GM19239 (cell line): ENCODE results near the gene PI4K2B.
"Not testable (repeated sequence)": the region's sequence is repeated elsewhere in the genome, so short reads cannot be mapped to it uniquely, and the experiment has no call there.

Experiments used
- DNase-seq: peaks from one replicate; pipeline ENCODE4 v3.0.0; 2011; ENCODE audit warnings: low spot score; ENCODE audit not compliant: insufficient read length
- FAIRE-seq: peaks from 2 replicates; lab custom pipeline; 2011; peaks lifted over from hg19 to GRCh38; lab: Jason Lieb, UNC

The PI4K2B gene

DNA sequence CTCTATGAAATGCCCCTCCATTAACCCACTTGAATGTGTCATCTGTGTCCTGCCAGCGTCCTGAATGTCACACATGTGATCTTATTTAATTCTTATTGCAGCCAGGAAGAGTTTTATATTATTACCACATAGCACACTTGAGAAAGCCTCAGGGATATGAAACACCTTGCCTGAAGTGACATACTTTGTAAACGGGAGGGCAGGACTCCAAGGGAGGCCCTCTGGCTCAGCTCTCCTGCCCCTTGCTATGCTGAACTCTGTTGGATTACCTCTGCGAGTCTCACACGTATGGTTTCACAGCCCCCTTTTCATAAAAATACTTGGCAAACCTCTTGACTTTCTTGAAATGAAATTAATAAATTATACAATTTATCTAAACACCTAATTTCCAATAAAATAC lies 67.6 kb downstream of the PI4K2B start:
- DNase-seq (no peak), FAIRE-seq (no peak)

- FAIRE-seq, result no peak
- DNase-seq, result no peak
Observed at GRCh38 chr4:25302626-25303025, 68.8 kb downstream of the PI4K2B start.

- no peak for DNase-seq
- no peak for FAIRE-seq
Observed at GRCh38 chr4:25303578-25303977, 69.7 kb downstream of the PI4K2B start.

- FAIRE-seq (no peak), DNase-seq (no peak)
Observed at GRCh38 chr4:25306518-25307057, 72.8 kb downstream of the PI4K2B start.

- FAIRE-seq, result no peak
- DNase-seq, result no peak
Observed at GRCh38 chr4:25307596-25307995, 73.8 kb downstream of the PI4K2B start.

DNA sequence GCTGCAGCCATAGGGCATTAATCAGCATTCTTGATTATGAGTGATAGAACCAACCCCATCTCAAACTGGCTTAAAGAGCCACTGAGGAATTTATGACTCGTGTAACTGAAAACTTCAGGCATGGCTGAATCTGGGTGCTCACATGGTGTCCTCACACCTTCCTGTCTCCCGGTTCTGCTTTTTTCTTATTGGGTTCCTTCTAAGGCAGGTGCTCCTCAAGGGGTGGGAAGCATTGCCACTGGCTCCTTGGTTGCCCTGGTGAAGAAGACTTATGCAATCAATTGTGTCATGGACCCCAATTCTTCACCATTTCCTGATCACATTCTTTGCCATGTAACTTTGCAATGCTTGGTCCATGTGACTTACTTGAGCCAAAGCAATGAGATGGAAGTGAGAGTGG lies 74.5 kb downstream of the PI4K2B start:
- DNase-seq (no peak), FAIRE-seq (no peak)

GRCh38 chr4:25308761-25309160 lies 74.9 kb downstream of the PI4K2B start:
- FAIRE-seq (no peak), DNase-seq (no peak)

DNA sequence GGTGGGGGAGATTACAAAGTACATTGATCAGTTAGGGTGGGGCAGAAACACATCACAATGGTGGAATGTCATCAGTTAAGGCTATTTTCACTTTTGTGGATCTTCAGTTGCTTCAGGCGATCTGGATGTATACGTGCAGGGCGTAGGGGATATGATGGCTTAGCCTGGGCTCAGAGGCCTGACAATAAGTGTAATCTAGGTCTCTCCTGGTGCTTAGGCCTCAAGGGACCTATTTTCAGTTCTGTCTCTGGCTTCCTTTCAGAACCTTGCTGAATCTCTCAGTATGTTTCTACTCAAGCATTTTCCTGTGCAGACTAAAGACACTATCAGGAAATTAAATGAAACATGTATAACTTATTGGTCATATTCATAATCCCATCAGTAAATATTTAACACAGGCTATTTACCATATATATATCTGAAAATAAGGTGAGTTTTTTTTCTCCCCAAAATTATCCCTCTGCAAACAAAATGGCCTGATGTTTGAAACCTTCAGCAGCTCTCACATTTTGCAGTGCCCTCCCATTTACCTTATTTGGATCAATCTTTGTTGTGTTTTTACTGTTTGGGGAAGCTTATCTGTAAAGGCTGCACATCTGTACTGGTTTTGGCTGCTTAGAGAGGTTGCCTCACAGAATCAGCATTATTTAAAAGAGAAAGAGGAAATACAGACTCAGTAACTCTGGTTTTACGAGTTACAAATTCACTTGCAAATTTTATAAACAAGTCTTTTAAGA lies 76.4 kb downstream of the PI4K2B start:
- FAIRE-seq (peak; percentile 88), DNase-seq (peak; percentile 17)

- no peak for FAIRE-seq
- DNase-seq, result no peak
Observed at GRCh38 chr4:25310803-25311166, 77.0 kb downstream of the PI4K2B start.

DNA sequence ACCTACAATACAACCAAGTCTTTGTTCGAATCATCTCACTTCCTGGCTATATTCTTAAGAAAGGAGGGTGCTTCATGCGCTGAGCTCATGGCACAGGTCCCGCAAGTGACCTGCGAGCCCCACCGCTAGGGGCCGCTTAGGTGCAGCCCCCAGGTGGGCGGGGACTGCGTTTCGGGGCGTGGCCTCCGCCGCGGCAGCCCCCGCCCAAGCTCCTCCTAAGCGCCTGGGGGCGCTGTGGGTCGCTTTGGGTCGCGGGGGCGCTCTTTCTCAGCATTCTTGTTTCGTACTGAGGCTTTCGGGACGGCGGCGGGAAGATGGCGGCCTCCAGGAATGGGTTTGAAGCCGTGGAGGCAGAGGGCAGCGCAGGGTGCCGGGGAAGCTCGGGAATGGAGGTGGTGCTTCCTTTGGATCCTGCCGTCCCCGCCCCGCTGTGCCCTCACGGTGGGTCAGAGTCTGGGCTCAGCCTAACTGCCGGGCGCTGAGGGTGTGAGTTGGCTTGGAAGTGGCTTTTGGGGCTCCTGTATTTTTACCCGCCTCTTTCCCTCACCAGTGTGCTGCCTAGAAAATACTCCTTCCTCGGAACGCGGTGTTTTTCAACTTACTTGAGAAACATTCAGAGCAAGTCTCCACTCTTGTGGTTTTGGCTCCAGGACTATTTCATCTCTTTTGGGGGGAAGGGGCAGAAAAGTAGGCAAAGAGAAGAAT lies 78.8 kb downstream of the PI4K2B start, which contains the start of gene ZCCHC4:
TSS of gene ZCCHC4 (plus strand) at position 279 of the 705 bp plus-strand sequence. CDS start at position 315, 36 bp downstream.
- FAIRE-seq (peak; percentile 82), DNase-seq (peak; percentile 57)

DNA sequence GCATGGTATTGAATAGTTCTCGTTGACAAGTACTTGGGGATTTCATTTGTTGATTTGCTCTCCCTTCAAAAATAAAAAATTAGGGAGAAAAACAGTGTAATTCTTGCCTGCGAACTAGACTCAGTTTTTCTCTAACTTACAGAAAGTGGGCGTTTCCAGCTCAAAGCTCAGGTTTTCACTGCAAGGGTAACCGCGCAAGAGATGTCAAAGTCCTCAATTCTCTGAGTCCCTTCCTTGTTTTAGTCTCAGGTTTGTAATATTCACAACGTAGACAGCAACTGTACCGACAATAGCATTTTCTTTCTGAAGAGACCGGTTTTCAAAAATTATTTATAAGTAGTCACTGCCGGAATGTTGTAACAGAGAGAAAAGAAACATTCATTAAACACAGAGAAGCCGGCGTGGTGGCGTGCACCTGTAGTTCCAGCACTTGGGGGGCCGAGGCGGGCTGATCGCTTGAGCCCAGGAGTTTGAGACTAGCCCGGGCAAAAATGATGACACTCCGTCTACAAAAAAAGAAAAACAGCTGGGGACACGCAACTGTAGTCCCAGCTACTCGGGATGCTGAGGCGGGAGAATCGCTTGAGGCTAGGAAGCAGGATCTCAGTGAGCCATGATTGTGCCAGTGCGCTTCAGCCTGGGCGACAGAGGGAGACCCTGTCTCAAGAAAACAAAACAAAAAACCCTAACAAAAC lies 79.5 kb downstream of the PI4K2B start:
- DNase-seq (no peak), FAIRE-seq (peak; percentile 53)

- FAIRE-seq (no peak), DNase-seq (no peak)
Observed at GRCh38 chr4:25320336-25320735, 86.5 kb downstream of the PI4K2B start.

DNA sequence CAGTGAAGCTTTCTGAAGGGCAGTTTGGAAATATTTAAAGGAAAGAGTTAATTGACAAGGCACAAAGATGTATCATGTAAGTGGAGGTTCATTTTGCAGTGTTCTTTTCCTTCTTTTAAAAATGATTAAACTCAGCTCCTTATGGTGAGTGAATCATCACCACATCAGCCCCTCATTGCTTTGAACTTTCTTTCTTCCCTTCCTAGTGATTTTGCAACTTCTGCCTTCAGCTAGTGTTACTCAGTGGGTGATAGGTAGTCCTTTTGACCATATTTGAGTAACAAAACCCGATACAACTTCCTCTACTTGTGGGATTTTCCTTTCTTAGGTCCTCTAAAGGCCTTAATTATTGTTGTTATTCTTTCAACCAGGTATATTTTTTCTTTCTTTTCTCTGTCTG lies 86.9 kb downstream of the PI4K2B start:
- FAIRE-seq, result no peak
- DNase-seq, result no peak

DNA sequence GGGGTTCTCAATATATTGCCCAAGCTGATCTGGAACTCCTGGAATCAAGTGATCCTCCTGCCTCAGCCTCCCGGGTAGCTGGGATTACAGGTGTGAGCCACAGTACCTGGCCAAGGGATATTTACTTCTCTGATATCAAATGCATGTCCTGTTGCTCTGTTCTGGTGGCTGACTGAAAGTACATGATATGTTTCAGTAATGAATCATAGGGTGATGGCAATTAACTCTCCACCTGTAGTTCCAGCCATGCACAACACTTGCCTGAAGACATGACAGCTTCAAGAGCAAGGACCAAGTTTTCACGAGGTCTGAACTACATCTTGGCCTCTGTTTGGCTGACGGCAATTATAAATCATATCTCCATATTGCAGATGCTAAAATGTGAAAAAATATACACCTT lies 87.9 kb downstream of the PI4K2B start:
- DNase-seq (no peak), FAIRE-seq (no peak)

DNA sequence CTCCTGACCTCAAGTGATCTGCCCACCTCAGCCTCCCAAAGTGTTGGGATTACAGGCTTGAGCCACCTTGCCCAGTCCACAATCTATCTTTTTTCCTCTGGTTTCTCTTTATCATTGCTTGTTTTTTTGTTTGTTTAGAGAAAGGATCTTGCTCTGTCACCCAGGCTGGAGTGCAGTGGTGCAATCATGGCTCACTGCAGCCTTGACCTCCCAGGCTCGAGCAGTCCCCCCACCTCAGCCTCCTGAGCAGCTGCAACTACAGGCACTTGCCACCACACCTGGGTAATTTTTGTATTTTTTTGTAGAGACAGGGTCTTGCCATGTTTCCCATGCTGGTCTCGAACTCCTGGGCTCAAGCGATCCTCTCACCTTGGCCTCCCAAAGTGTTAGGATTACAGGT lies 94.6 kb downstream of the PI4K2B start:
- not testable (repeated sequence) for DNase-seq, FAIRE-seq
